ENCODE data around the gene MYL4. TPM values are rescaled to one million over a fixed set of nuclear protein-coding genes. Genes with fewer than 3 reads are reported as not detected.

The MYL4 gene
- total RNA-seq, 4 donors from 2014 or later: 5.2 to 11.0 (median 6.2) TPM

DNA sequence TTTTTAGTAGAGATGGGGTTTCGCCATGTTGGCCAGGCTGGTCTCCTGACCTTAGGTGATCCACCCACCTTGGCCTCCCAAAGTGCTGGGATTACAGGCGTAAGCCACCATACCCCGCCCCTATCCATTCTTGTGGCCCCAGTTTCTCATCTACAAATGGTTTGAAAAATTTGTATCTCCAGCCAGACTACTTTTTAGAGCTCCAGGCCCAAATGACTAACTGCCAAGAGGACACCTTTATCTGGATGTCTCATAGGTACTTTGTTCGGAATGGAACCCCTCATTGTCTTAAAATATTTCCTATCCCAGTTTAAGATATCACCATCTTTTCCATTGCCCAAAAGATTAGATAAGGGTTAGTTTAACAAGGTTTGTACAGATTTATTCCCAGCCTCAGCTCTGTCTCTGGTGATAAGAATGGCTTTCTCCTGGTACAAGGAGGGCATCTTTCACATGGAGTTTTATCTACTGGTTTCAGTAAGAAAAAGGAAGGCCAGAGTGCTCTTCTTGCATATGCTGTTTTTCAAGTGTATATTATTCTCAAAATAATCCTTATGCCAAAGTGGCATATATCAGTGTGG is 15.1 kb upstream of the MYL4 start:
- TF ChIP-seq CTCF (IDR thresholded peaks at IDR 0.05) (no peak), POLR2A (IDR thresholded peaks at IDR 0.05) (no peak)
- Histone ChIP-seq H3K27ac (no peak overlapping the region), H3K36me3 (no peaks in the 10 kb centered on the region), H3K4me3 (replicated peaks in 1 of 3) (no peak overlapping the region), H3K27me3 (no peaks in the 10 kb centered on the region), H3K9me3 (no peaks in the 10 kb centered on the region), H3K4me1 (no peaks in the 10 kb centered on the region)
- DNase-seq: no peak
- intact Hi-C loops (cut with DNase I): no loop called here
- WGBS, 2 donors: 97% methylated on average over 4 of the region's 4 CpGs

- intact Hi-C loops (cut with DNase I): no loop called here
- Histone ChIP-seq H3K9me3 (no peaks in the 10 kb centered on the region), H3K36me3 (no peaks in the 10 kb centered on the region), H3K4me3 (replicated peaks in 1 of 3) (no peak overlapping the region), H3K27ac (no peak overlapping the region), H3K4me1 (no peaks in the 10 kb centered on the region), H3K27me3 (no peaks in the 10 kb centered on the region)
- no peak for TF ChIP-seq POLR2A (IDR thresholded peaks at IDR 0.05)
- DNase-seq: no peak
Measured at GRCh38 chr17:47197821-47198220, 11.3 kb upstream of the MYL4 start.

DNA sequence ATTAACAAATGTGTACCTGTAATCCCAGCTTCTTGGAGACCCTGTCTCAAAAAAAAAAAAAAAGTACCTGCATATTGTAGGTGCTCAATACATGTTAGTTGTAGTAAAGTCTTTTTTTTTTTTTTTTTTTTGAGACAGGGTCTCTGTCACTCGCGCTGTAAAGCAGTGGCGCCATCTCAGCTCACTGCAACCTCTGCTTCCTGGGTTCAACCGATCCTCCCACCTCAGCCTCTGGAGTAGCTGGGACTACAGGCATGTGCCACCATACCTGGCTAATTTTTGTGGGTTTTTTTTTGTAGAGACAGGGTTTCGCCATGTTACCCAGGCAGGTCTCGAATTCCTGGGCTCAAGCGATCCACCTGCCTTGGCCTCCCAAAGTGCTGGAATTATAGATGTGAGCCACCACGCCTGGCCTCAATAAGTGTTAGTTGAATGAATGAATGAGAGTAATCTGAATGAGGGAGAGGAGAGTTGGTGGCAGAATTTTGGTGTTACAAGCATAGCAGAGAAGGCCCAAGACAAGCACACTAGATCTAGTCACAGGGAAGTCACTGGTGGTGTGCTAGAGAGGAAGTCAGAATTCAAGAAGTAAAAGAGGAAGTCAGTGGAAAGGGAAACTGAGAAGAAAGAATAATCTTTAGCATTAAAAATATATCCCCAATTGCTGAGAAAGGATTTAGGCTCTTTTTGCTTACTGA is 9.4 kb upstream of the MYL4 start:
- Histone ChIP-seq H3K4me1 (peaks cover 12 to 14% of the 10 kb centered on the region in 2 donors), H3K9me3 (no peaks in the 10 kb centered on the region), H3K27me3 (no peaks in the 10 kb centered on the region), H3K36me3 (no peaks in the 10 kb centered on the region), H3K4me3 (replicated peaks in 1 of 3) (no peak overlapping the region), H3K27ac (no peak overlapping the region)
- no peak for DNase-seq
- TF ChIP-seq POLR2A (IDR thresholded peaks at IDR 0.05) (no peak), CTCF (IDR thresholded peaks at IDR 0.05) (no peak)
- intact Hi-C loops (cut with DNase I): no loop called here
- 94 to 96% methylated on average over 8 of the region's 8 CpGs for WGBS, 2 donors

DNA sequence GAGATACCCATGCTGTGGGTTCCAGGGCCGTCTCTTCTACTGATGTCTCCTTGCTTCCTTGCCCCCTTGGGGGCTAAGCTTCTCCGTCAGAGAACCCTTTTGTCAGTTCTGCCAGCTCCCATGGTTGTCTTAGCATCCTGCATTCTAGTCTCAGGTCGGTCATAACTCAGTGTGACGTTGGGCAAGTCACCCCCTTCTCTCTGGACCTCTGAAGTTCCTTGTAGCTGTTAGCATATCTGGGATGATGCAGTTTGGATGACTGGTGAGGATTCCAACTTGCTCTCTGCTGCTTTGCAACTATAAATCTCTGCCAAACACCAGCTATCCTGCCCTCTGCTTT is 8.9 kb upstream of the MYL4 start:
- H3K4me3 ChIP-seq (replicated peaks in 1 of 3): no peak overlapping the region
- H3K27me3 ChIP-seq: no peaks in the 10 kb centered on the region
- no peaks in the 10 kb centered on the region for H3K9me3 ChIP-seq
- no peak for DNase-seq
- TF ChIP-seq POLR2A (IDR thresholded peaks at IDR 0.05) (no peak), CTCF (IDR thresholded peaks at IDR 0.05) (no peak)
- intact Hi-C loops (cut with DNase I): no loop called here
- 79 to 83% methylated on average over 4 of the region's 4 CpGs for WGBS, 2 donors
- no peaks in the 10 kb centered on the region for H3K36me3 ChIP-seq
- H3K27ac ChIP-seq: no peak overlapping the region
- H3K4me1 ChIP-seq: peaks cover 16 to 19% of the 10 kb centered on the region in 2 donors

- no peaks in the 10 kb centered on the region for H3K27me3 ChIP-seq
- no peak overlapping the region for H3K27ac ChIP-seq
- H3K9me3 ChIP-seq: no peaks in the 10 kb centered on the region
- peaks cover 21 to 28% of the 10 kb centered on the region in 2 donors for H3K4me1 ChIP-seq
- no peak for TF ChIP-seq POLR2A (IDR thresholded peaks at IDR 0.05)
- no peak for TF ChIP-seq CTCF (IDR thresholded peaks at IDR 0.05)
- 84 to 92% methylated on average over 4 of the region's 4 CpGs for WGBS, 2 donors
- H3K4me3 ChIP-seq (replicated peaks in 1 of 3): no peak overlapping the region
- no peaks in the 10 kb centered on the region for H3K36me3 ChIP-seq
- DNase-seq: no peak
- intact Hi-C loops (cut with DNase I): no loop called here
Measured at GRCh38 chr17:47201166-47201565, 8.0 kb upstream of the MYL4 start.

Measured in thyroid gland (tissue), 4 donors.